ENCODE measurements around the gene C17orf50. TPM values are rescaled to one million over a fixed set of nuclear protein-coding genes. Genes with fewer than 3 reads are reported as not detected.

The C17orf50 gene
- total RNA-seq, 2 donors from 2014 or later, result not detected

- no peak overlapping the region for H3K4me3 ChIP-seq
- H3K27ac ChIP-seq, result no peak overlapping the region
- 51 to 55% methylated on average over 9 of the region's 9 CpGs for WGBS, 2 donors
- H3K27me3 ChIP-seq, result no peaks in the 10 kb centered on the region
- H3K9me3 ChIP-seq, result no peaks in the 10 kb centered on the region
- peaks cover 13% of the 10 kb centered on the region for H3K4me1 ChIP-seq
- ATAC-seq, result no peak
- intact Hi-C loops (cut with DNase I), result no loop called here
- DNase-seq, result no peak
- no peaks in the 10 kb centered on the region for H3K36me3 ChIP-seq (replicated peaks in 1 of 2; ENCODE audit: insufficient read depth in 1 of 2, low read depth in 2 of 2)
- TF ChIP-seq POLR2A (IDR thresholded peaks at IDR 0.05) (no peak), CTCF (IDR thresholded peaks at IDR 0.05) (no peak)
Observed at GRCh38 chr17:35791681-35792350, 31.1 kb downstream of the C17orf50 start.

GRCh38 chr17:35793257-35793656 is 32.6 kb downstream of the C17orf50 start:
- Histone ChIP-seq H3K4me3 (no peak overlapping the region), H3K27ac (no peak overlapping the region), H3K4me1 (peaks cover 13% of the 10 kb centered on the region), H3K9me3 (no peaks in the 10 kb centered on the region), H3K27me3 (no peaks in the 10 kb centered on the region), H3K36me3 (replicated peaks in 1 of 2; ENCODE audit: insufficient read depth in 1 of 2, low read depth in 2 of 2) (no peaks in the 10 kb centered on the region)
- DNase-seq, result no peak
- WGBS, 2 donors, result 72 to 75% methylated on average over 3 of the region's 3 CpGs
- TF ChIP-seq CTCF (IDR thresholded peaks at IDR 0.05) (no peak), POLR2A (IDR thresholded peaks at IDR 0.05) (no peak)
- no peak for ATAC-seq
- intact Hi-C loops (cut with DNase I), result no loop called here

GRCh38 chr17:35795007-35795870 is 34.6 kb downstream of the C17orf50 start, which contains the start of gene MMP28:
Gene MMP28, minus strand, starts transcription at chr17:35795641. Its CDS starts 264 bp downstream, at chr17:35795377.
- TF ChIP-seq CTCF (IDR thresholded peaks at IDR 0.05), result no peak
- peak in 1 of 3 donors; percentile 11 for TF ChIP-seq POLR2A (IDR thresholded peaks at IDR 0.05)

GRCh38 chr17:35795871-35796265 is 35.2 kb downstream of the C17orf50 start:
- Histone ChIP-seq H3K4me1 (peaks cover 22% of the 10 kb centered on the region), H3K36me3 (replicated peaks in 1 of 2; ENCODE audit: insufficient read depth in 1 of 2, low read depth in 2 of 2) (no peaks in the 10 kb centered on the region), H3K9me3 (no peaks in the 10 kb centered on the region), H3K4me3 (no peak overlapping the region), H3K27ac (no peak overlapping the region), H3K27me3 (no peaks in the 10 kb centered on the region)
- intact Hi-C loops (cut with DNase I), result no loop called here
- WGBS, 2 donors, result 27 to 45% methylated on average over 3 to 8 of the region's 8 CpGs
- no peak for TF ChIP-seq POLR2A (IDR thresholded peaks at IDR 0.05)
- no peak for TF ChIP-seq CTCF (IDR thresholded peaks at IDR 0.05)
- DNase-seq (no peak), ATAC-seq (no peak)

More at GRCh38 chr17:35795007-35795870, 34.6 kb downstream of the C17orf50 start, which contains the start of gene MMP28:
- Histone ChIP-seq H3K27me3 (no peaks in the 10 kb centered on the region), H3K9me3 (no peaks in the 10 kb centered on the region), H3K4me3 (peak within 1 kb of the TSS in 1 of 2 donors; percentile 14), H3K27ac (peak within 1 kb of the TSS in 1 of 4 donors; percentile 11), H3K4me1 (peaks cover 21% of the 10 kb centered on the region), H3K36me3 (replicated peaks in 1 of 2; ENCODE audit: insufficient read depth in 1 of 2, low read depth in 2 of 2) (no peaks in the 10 kb centered on the region)
- intact Hi-C loops (cut with DNase I), result no loop called here
- ATAC-seq, result peak; percentile 68
- WGBS, 2 donors, result 0% methylated on average over 76 of the region's 89 CpGs; no CpG with 5 or more reads in 1 of the 2 donors
- peak; percentile 25 to 48 (median 36) for DNase-seq
